LNCAP (cell line): Measurements from ENCODE around the gene INSL4.
A peak's percentile ranks its signal among the peaks of the same experiment; 100 is the strongest.

ENCODE experiments used
- CTCF ChIP-seq: fragments of 450-650 bp; IDR thresholded peaks from 2 replicates; pipeline ENCODE4 v1.5.1; 2017; ENCODE audit warnings: mild to moderate bottlenecking

INSL4 gene

DNA sequence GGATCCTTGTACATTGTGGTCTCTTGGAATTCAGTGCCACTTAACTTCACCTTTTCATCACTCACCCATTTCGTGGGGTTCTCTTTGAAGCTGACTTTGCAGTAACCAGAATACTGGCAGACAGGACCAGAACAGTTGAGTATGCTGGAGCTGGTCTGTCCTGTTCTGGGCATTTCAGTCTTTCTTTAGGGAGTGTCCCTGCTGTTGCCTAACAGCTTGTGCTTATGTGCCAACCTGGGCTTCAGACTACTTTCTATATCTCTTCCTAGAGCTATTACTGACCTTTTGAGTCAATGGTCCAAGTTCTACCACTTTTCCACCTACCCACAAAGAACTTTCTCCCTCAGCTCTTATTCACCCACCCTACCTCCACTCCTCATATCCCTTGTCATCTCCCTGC, 35.8 kb upstream of the INSL4 start:
- TF ChIP-seq CTCF = no peak

- no peak for TF ChIP-seq CTCF
Observed at GRCh38 chr9:5205071-5205470, 26.1 kb upstream of the INSL4 start.

- no peak for TF ChIP-seq CTCF
Observed at GRCh38 chr9:5230554-5230953, 665 bp upstream of the INSL4 start.

GRCh38 chr9:5263351-5264218, 32.4 kb downstream of the INSL4 start:
- peak; percentile 31; the same call in 1 of the 2 replicates for TF ChIP-seq CTCF

DNA sequence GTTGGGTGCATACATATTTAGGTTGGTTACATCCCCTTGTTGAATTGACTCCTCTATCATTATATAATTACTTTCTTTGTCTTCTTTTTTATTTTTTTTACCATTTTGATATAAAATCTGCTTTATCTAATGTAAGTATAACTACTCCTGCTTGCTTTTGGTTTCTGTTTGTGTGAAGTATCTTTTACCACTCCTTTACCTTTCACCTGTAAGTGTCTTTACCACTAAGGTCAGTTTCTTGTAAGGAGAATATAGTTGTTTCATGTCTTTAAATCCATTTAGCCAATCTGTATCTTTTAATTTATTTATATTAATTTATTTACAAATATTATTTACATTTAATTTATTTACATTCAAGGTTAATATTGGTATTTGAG, 33.0 kb downstream of the INSL4 start:
- no peak for TF ChIP-seq CTCF

DNA sequence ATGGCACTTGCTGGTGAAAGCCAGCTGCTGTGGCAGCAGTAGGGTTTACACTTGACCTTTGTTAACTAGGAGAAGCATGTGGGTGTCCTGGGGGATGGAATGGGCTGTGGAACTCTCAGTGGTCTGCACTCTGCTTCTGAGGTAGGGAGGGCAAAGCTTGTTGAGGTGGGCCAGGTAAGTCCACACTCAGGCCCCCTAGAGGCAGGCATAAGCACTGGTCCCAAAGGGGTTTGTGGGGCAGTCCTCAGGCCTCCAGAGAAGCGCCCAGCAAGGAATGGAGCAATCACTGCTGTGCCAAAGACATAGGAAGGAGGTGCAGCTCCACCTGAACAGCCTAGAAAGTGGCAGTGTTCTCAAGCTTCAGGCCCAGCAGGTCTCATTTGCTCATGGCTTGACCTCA, 34.7 kb downstream of the INSL4 start:
- TF ChIP-seq CTCF = peak; percentile 12; the same call in 1 of the 2 replicates

GRCh38 chr9:5269249-5269715, 38.1 kb downstream of the INSL4 start:
- TF ChIP-seq CTCF = no peak
